H9 (cell line): ENCODE results near the gene PCARE. TPM values are rescaled to one million over a fixed set of nuclear protein-coding genes. Genes with fewer than 3 reads are reported as not detected.

Experiments
- DNase-seq: peaks from one replicate; pipeline ENCODE4 v3.0.0-alpha.2; 2017
- H2AFZ ChIP-seq: one replicate; pipeline ENCODE4 v1.6.1; 2013; ENCODE audit warnings: mild to moderate bottlenecking, low read length, control low read depth, moderate library complexity
- H2AK5ac ChIP-seq: 2 replicates; pipeline ENCODE4 v1.6.1; 2013; ENCODE audit warnings: low read length, control low read depth, mixed read lengths; ENCODE audit not compliant: insufficient read length
- H2BK120ac ChIP-seq: one replicate; pipeline ENCODE4 v1.6.1; 2013; ENCODE audit warnings: low read depth, mild to moderate bottlenecking, low read length, control low read depth, inconsistent platforms; ENCODE audit not compliant: poor library complexity, severe bottlenecking
- H2BK12ac ChIP-seq: 2 replicates; pipeline ENCODE4 v1.6.1; 2013; ENCODE audit warnings: low read length, control low read depth, mixed read lengths, low read depth; ENCODE audit not compliant: insufficient read length
- H2BK15ac ChIP-seq: 2 replicates; pipeline ENCODE4 v1.6.1; 2013; ENCODE audit warnings: low read depth, low read length, control low read depth
- H2BK20ac ChIP-seq: one replicate; pipeline ENCODE4 v1.6.1; 2013; ENCODE audit warnings: low read depth, mild to moderate bottlenecking, low read length, control low read depth, inconsistent platforms; ENCODE audit not compliant: poor library complexity, severe bottlenecking
- H2BK5ac ChIP-seq: 2 replicates; pipeline ENCODE4 v1.6.1; 2013; ENCODE audit warnings: low read length, control low read depth, mixed read lengths; ENCODE audit not compliant: insufficient read length
- H3K14ac ChIP-seq: 2 replicates; pipeline ENCODE4 v1.6.1; 2013; ENCODE audit warnings: low read length, control low read depth; ENCODE audit not compliant: insufficient read depth
- H3K18ac ChIP-seq: 2 replicates; pipeline ENCODE4 v1.6.1; 2013; ENCODE audit warnings: low read depth, mild to moderate bottlenecking, mixed read lengths, low read length, control low read depth; ENCODE audit not compliant: insufficient read length
- H3K23ac ChIP-seq: 2 replicates; pipeline ENCODE4 v1.6.1; 2013; ENCODE audit warnings: low read length, control low read depth, mixed read lengths, low read depth; ENCODE audit not compliant: insufficient read length
- H3K23me2 ChIP-seq: 2 replicates; pipeline ENCODE4 v1.6.1; 2013; ENCODE audit warnings: low read depth, mild to moderate bottlenecking, mixed read lengths, low read length, control low read depth; ENCODE audit not compliant: insufficient read length, poor library complexity, severe bottlenecking
- H3K27ac ChIP-seq: 2 replicates; pipeline ENCODE4 v1.5.1; 2013; ENCODE audit warnings: low read length, control low read depth, mixed read lengths, low read depth; ENCODE audit not compliant: insufficient read length
- H3K27me3 ChIP-seq: 2 replicates; pipeline ENCODE4 v1.6.1; 2013; ENCODE audit warnings: low read length, control low read depth, inconsistent platforms; ENCODE audit not compliant: insufficient read depth
- H3K4ac ChIP-seq: 2 replicates; pipeline ENCODE4 v1.6.1; 2013; ENCODE audit warnings: low read depth, mild to moderate bottlenecking, control low read depth, inconsistent platforms, low read length, moderate library complexity
- H3K4me1 ChIP-seq: 2 replicates; pipeline ENCODE4 v1.6.1; 2013; ENCODE audit warnings: low read length, control low read depth, inconsistent platforms; ENCODE audit not compliant: insufficient read depth
- H3K4me2 ChIP-seq: 2 replicates; pipeline ENCODE4 v1.6.1; 2013; ENCODE audit warnings: low read length, control low read depth, mixed read lengths; ENCODE audit not compliant: insufficient read length, insufficient read depth
- H3K56ac ChIP-seq: 2 replicates; pipeline ENCODE4 v1.6.1; 2013; ENCODE audit warnings: low read depth, mild to moderate bottlenecking, mixed read lengths, low read length, control low read depth; ENCODE audit not compliant: insufficient read length
- H3K79me1 ChIP-seq: 2 replicates; pipeline ENCODE4 v1.6.1; 2013; ENCODE audit warnings: low read depth, mild to moderate bottlenecking, moderate library complexity, low read length, control low read depth, inconsistent platforms; ENCODE audit not compliant: insufficient read depth, poor library complexity, severe bottlenecking
- H3K79me2 ChIP-seq: 2 replicates; pipeline ENCODE4 v1.6.1; 2013; ENCODE audit warnings: low read length, control low read depth, inconsistent platforms; ENCODE audit not compliant: insufficient read depth
- H3K9ac ChIP-seq: 2 replicates; pipeline ENCODE4 v1.6.1; 2013; ENCODE audit warnings: low read length, control low read depth, mixed read lengths; ENCODE audit not compliant: insufficient read length; ENCODE audit errors: extremely low read depth
- H3K9me3 ChIP-seq: one replicate; pipeline ENCODE4 v1.6.1; 2013; ENCODE audit warnings: low read depth, low read length, inconsistent platforms; ENCODE audit not compliant: control insufficient read depth
- H3T11ph ChIP-seq: one replicate; pipeline ENCODE4 v1.6.1; 2013; ENCODE audit warnings: mild to moderate bottlenecking, low read length, control low read depth, inconsistent platforms
- H4K20me1 ChIP-seq: one replicate; pipeline ENCODE4 v1.6.1; 2013; ENCODE audit not compliant: control insufficient read depth, insufficient read length, insufficient read depth
- H4K5ac ChIP-seq: 2 replicates; pipeline ENCODE4 v1.6.1; 2013; ENCODE audit warnings: low read depth, mild to moderate bottlenecking, mixed read lengths, low read length, control low read depth; ENCODE audit not compliant: insufficient read length
- H4K8ac ChIP-seq: replicated peaks from 2 replicates; pipeline ENCODE4 v1.6.1; 2013; ENCODE audit warnings: low read length, control low read depth, mixed read lengths, low read depth; ENCODE audit not compliant: insufficient read length
- H4K91ac ChIP-seq: 2 replicates; pipeline ENCODE4 v1.6.1; 2013; ENCODE audit warnings: low read depth, mild to moderate bottlenecking, moderate library complexity, mixed read lengths, low read length, control low read depth; ENCODE audit not compliant: insufficient read length
- H3K27ac Mint-ChIP-seq, 3 experiments: 2 replicates in 2 of 3; 3 replicates in 1 of 3; pipeline ENCODE4 v1.8.0; 2020 to 2021; ENCODE audit warnings: mixed read lengths in 3 of 3, mild to moderate bottlenecking in 1 of 3, moderate library complexity in 1 of 3
- H3K27me3 Mint-ChIP-seq: 2 replicates; pipeline ENCODE4 v1.8.0; 2021; ENCODE audit warnings: low read depth, mild to moderate bottlenecking, moderate library complexity, mixed read lengths
- H3K36me3 Mint-ChIP-seq, 3 experiments: 2 replicates in 2 of 3; 3 replicates in 1 of 3; pipeline ENCODE4 v1.8.0; 2020 to 2021; ENCODE audit warnings: low read depth in 3 of 3, mixed read lengths in 3 of 3; ENCODE audit not compliant: insufficient read depth in 1 of 3
- H3K4me1 Mint-ChIP-seq, 2 experiments: 2 replicates each; pipeline ENCODE4 v1.8.0; 2020; ENCODE audit warnings: mixed read lengths in 2 of 2
- H3K4me3 Mint-ChIP-seq, 2 experiments: 2 replicates in 1 of 2; 3 replicates in 1 of 2; pipeline ENCODE4 v1.8.0; 2020 to 2021; ENCODE audit warnings: mild to moderate bottlenecking in 2 of 2, mixed read lengths in 2 of 2, moderate library complexity in 1 of 2
- H3K9me3 Mint-ChIP-seq, 2 experiments: 2 replicates in 1 of 2; 3 replicates in 1 of 2; pipeline ENCODE4 v1.8.0; 2020; ENCODE audit warnings: mild to moderate bottlenecking in 2 of 2, mixed read lengths in 2 of 2, moderate library complexity in 1 of 2
- WGBS: extraction: QIAGEN DNeasy Blood & Tissue Kit; methylation state at CpG from one replicate; pipeline ENCODE4 v1.1.7; 2013; ENCODE audit warnings: missing lambda C conversion rate, low lambda C conversion rate, mixed read lengths; ENCODE audit not compliant: insufficient read length; ENCODE audit errors: extremely low coverage; 5-methylcytosine and 5-hydroxymethylcytosine counted together
- total RNA-seq: library from RNA; stranded (reverse); gene quantifications from 2 replicates; pipeline ENCODE4 v1.2.1, GENCODE V29; 2021
- TF ChIP-seq, protein P1 (sequence below): fragments of 200-600 bp; sonication (generic); conservative IDR thresholded peaks from 3 replicates; pipeline ENCODE4 v1.8.0; 2021; ENCODE audit warnings: antibody characterized with exemption, mild to moderate bottlenecking

PCARE gene
- total RNA-seq, 1 experiment from 2014 or later = not detected

DNA sequence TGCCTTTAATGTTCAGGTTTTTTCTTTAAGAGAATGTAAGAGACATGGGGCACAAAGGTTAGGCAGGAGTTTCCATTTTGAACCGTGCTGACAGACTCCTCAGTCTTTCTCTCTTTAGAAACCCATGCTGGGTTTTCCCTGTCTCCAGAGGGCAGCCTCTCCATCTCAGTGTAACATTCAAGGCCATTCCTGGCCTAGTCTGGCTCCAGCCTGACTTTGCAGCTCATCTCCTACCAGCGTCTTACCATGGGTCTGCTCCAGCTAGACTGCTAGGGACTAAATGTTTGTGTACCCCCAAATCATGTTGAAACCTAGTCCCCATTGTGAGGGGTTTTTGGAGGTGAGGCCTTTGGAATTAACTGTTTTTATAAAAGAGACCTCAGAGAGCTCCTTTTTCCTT, 31.1 kb upstream of the PCARE start:
- no peaks in the 10 kb centered on the region for H3K27me3 ChIP-seq
- no peak overlapping the region for H3K56ac ChIP-seq
- H3K23ac ChIP-seq = no peak overlapping the region
- no peak for DNase-seq
- H4K8ac ChIP-seq = no peak overlapping the region
- no peak overlapping the region for H3K9ac ChIP-seq
- no peak overlapping the region for H3K14ac ChIP-seq
- H3K27ac Mint-ChIP-seq = no peak overlapping the region
- H3K23me2 ChIP-seq = no peaks in the 10 kb centered on the region
- H4K91ac ChIP-seq = no peak overlapping the region
- H4K20me1 ChIP-seq = no peaks in the 10 kb centered on the region
- H2BK120ac ChIP-seq = peak overlapping the region; percentile 9
- no peak overlapping the region for H2BK12ac ChIP-seq
- no peak overlapping the region for H3T11ph ChIP-seq
- H3K4ac ChIP-seq = no peak overlapping the region
- H4K5ac ChIP-seq = no peak overlapping the region
- H3K36me3 Mint-ChIP-seq = peaks cover 0 to 5% (median 3%) of the 10 kb centered on the region in 3 experiments; a peak in 4 of 7 replicates
- H2BK15ac ChIP-seq = no peak overlapping the region
- no peaks in the 10 kb centered on the region for H3K4me1 ChIP-seq
- H2AK5ac ChIP-seq = no peak overlapping the region
- H3K27me3 Mint-ChIP-seq = peaks cover 9% of the 10 kb centered on the region
- H3K4me3 Mint-ChIP-seq = no peak overlapping the region
- no peak overlapping the region for H3K27ac ChIP-seq
- TF ChIP-seq, protein P1, sequence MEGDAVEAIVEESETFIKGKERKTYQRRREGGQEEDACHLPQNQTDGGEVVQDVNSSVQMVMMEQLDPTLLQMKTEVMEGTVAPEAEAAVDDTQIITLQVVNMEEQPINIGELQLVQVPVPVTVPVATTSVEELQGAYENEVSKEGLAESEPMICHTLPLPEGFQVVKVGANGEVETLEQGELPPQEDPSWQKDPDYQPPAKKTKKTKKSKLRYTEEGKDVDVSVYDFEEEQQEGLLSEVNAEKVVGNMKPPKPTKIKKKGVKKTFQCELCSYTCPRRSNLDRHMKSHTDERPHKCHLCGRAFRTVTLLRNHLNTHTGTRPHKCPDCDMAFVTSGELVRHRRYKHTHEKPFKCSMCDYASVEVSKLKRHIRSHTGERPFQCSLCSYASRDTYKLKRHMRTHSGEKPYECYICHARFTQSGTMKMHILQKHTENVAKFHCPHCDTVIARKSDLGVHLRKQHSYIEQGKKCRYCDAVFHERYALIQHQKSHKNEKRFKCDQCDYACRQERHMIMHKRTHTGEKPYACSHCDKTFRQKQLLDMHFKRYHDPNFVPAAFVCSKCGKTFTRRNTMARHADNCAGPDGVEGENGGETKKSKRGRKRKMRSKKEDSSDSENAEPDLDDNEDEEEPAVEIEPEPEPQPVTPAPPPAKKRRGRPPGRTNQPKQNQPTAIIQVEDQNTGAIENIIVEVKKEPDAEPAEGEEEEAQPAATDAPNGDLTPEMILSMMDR = no peak
- no peak overlapping the region for H3K18ac ChIP-seq
- no CpG with 5 or more reads among the region's 2 CpGs for WGBS
- H3K79me2 ChIP-seq = no peaks in the 10 kb centered on the region
- no peak overlapping the region for H2BK20ac ChIP-seq
- H3K79me1 ChIP-seq = no peaks in the 10 kb centered on the region
- H2BK5ac ChIP-seq = no peak overlapping the region
- H3K4me1 Mint-ChIP-seq = no peaks in the 10 kb centered on the region
- H2AFZ ChIP-seq = no peak overlapping the region
- no peak overlapping the region for H3K4me2 ChIP-seq
- H3K9me3 Mint-ChIP-seq = peaks cover 5 to 10% of the 10 kb centered on the region in 2 experiments; a peak in 4 of 5 replicates
- peaks cover 3% of the 10 kb centered on the region for H3K9me3 ChIP-seq
